Activated naive CD4-positive, alpha-beta T cell treated with anti-CD3 and anti-CD28 coated beads, Interleukin-2, amount 10 ng/mL, durations not matched to agents 7 days and 5 days (primary cell): ENCODE data around the gene CDKN1B.
A peak's percentile ranks its signal among the peaks of the same experiment; 100 is the strongest.

Experiments
- CTCF ChIA-PET: fragments of 350-600 bp; sonication (Branson Sonifier 250); formaldehyde crosslinking; loops from one replicate; lab custom pipeline; 2021; ENCODE audit warnings: antibody characterized with exemption; lab: Charles Lee
- DNase-seq: peaks from one replicate; pipeline ENCODE4 v3.0.0-alpha.2; 2020
- H3K27ac Mint-ChIP-seq: one replicate; pipeline ENCODE4 v1.8.0; 2021; ENCODE audit warnings: mild to moderate bottlenecking, moderate library complexity, mixed read lengths
- H3K27me3 Mint-ChIP-seq: one replicate; pipeline ENCODE4 v1.8.0; 2021; ENCODE audit warnings: mild to moderate bottlenecking, mixed read lengths
- H3K36me3 Mint-ChIP-seq: one replicate; pipeline ENCODE4 v1.8.0; 2021; ENCODE audit warnings: mixed read lengths
- H3K4me1 Mint-ChIP-seq: one replicate; pipeline ENCODE4 v1.8.0; 2021; ENCODE audit warnings: mixed read lengths
- H3K4me3 Mint-ChIP-seq: one replicate; pipeline ENCODE4 v1.8.0; 2021; ENCODE audit warnings: mild to moderate bottlenecking, moderate library complexity, mixed read lengths
- H3K9me3 Mint-ChIP-seq: one replicate; pipeline ENCODE4 v1.8.0; 2021; ENCODE audit warnings: mixed read lengths

Gene CDKN1B

GRCh38 chr12:12723149-12723680, 6.0 kb downstream of the CDKN1B start:
- Mint-ChIP-seq H3K36me3 (peaks cover 69% of the 10 kb centered on the region), H3K27ac (peak overlapping the region; percentile 97), H3K27me3 (peaks cover 14% of the 10 kb centered on the region), H3K4me3 (peak overlapping the region; percentile 89), H3K9me3 (no peaks in the 10 kb centered on the region), H3K4me1 (peaks cover 17% of the 10 kb centered on the region)
- no peak for DNase-seq
- CTCF ChIA-PET: no interaction called here

GRCh38 chr12:12723681-12724420, 6.7 kb downstream of the CDKN1B start:
- Mint-ChIP-seq H3K4me3 (peak overlapping the region; percentile 89), H3K27ac (peak overlapping the region; percentile 97), H3K27me3 (peaks cover 14% of the 10 kb centered on the region), H3K9me3 (no peaks in the 10 kb centered on the region), H3K4me1 (peaks cover 23% of the 10 kb centered on the region), H3K36me3 (peaks cover 68% of the 10 kb centered on the region)
- CTCF ChIA-PET: interaction anchor here (0.6 kb wide), 1 partner anchor 366 kb away, joined by 3 read pairs; no protein-coding TSS in a partner anchor
- peak; percentile 55 for DNase-seq

GRCh38 chr12:12724421-12725085, 7.4 kb downstream of the CDKN1B start:
- peaks cover 64% of the 10 kb centered on the region for H3K36me3 Mint-ChIP-seq
- peaks cover 29% of the 10 kb centered on the region for H3K4me1 Mint-ChIP-seq
- H3K4me3 Mint-ChIP-seq: peak overlapping the region; percentile 89
- no peak for DNase-seq
- H3K9me3 Mint-ChIP-seq: no peaks in the 10 kb centered on the region
- peak overlapping the region; percentile 97 for H3K27ac Mint-ChIP-seq
- peaks cover 14% of the 10 kb centered on the region for H3K27me3 Mint-ChIP-seq
- CTCF ChIA-PET: interaction anchor here (0.6 to 0.7 kb wide), 2 partner anchors 9 to 366 kb away, joined by 3 to 4 read pairs; no protein-coding TSS in a partner anchor

- H3K4me3 Mint-ChIP-seq: peak overlapping the region; percentile 89
- CTCF ChIA-PET: interaction anchor here (0.7 to 1.0 kb wide), 4 partner anchors 9 to 11 kb away, joined by 3 to 5 read pairs (median 4); no protein-coding TSS in a partner anchor
- peaks cover 14% of the 10 kb centered on the region for H3K27me3 Mint-ChIP-seq
- H3K27ac Mint-ChIP-seq: peak overlapping the region; percentile 97
- H3K4me1 Mint-ChIP-seq: peaks cover 35% of the 10 kb centered on the region
- DNase-seq: peak; percentile 97
- H3K9me3 Mint-ChIP-seq: no peaks in the 10 kb centered on the region
- H3K36me3 Mint-ChIP-seq: peaks cover 64% of the 10 kb centered on the region
Observed at GRCh38 chr12:12725086-12725955, 8.2 kb downstream of the CDKN1B start.

- peaks cover 14% of the 10 kb centered on the region for H3K27me3 Mint-ChIP-seq
- H3K4me3 Mint-ChIP-seq: peak overlapping the region; percentile 89
- H3K36me3 Mint-ChIP-seq: peaks cover 58% of the 10 kb centered on the region
- peak overlapping the region; percentile 97 for H3K27ac Mint-ChIP-seq
- H3K9me3 Mint-ChIP-seq: no peaks in the 10 kb centered on the region
- CTCF ChIA-PET: interaction anchor here (0.9 to 2.4 kb wide), 5 partner anchors 9 to 11 kb away, joined by 3 to 17 read pairs (median 5); no protein-coding TSS in a partner anchor
- no peak for DNase-seq
- H3K4me1 Mint-ChIP-seq: peaks cover 36% of the 10 kb centered on the region
Observed at GRCh38 chr12:12725956-12726554, 8.9 kb downstream of the CDKN1B start.

GRCh38 chr12:12726555-12727093, 9.5 kb downstream of the CDKN1B start:
- Mint-ChIP-seq H3K4me3 (peak overlapping the region; percentile 89), H3K36me3 (peaks cover 54% of the 10 kb centered on the region), H3K27ac (peak overlapping the region; percentile 97), H3K27me3 (peaks cover 14% of the 10 kb centered on the region), H3K4me1 (peaks cover 34% of the 10 kb centered on the region), H3K9me3 (no peaks in the 10 kb centered on the region)
- no peak for DNase-seq
- CTCF ChIA-PET: interaction anchor here (1.9 to 2.4 kb wide), 2 partner anchors 10 to 11 kb away, joined by 8 to 17 read pairs; no protein-coding TSS in a partner anchor

- Mint-ChIP-seq H3K27ac (no peak overlapping the region), H3K4me3 (no peak overlapping the region), H3K9me3 (no peaks in the 10 kb centered on the region), H3K27me3 (no peaks in the 10 kb centered on the region), H3K36me3 (peaks cover 57% of the 10 kb centered on the region), H3K4me1 (peaks cover 71% of the 10 kb centered on the region)
- CTCF ChIA-PET: no interaction called here
- no peak for DNase-seq
Observed at GRCh38 chr12:12731178-12731577, 14.0 kb downstream of the CDKN1B start.

GRCh38 chr12:12731785-12732184, 14.6 kb downstream of the CDKN1B start:
- Mint-ChIP-seq H3K27ac (peak overlapping the region; percentile 29), H3K36me3 (peaks cover 51% of the 10 kb centered on the region), H3K9me3 (no peaks in the 10 kb centered on the region), H3K4me3 (no peak overlapping the region), H3K27me3 (no peaks in the 10 kb centered on the region), H3K4me1 (peaks cover 75% of the 10 kb centered on the region)
- CTCF ChIA-PET: no interaction called here
- DNase-seq: no peak

- Mint-ChIP-seq H3K4me1 (peaks cover 78% of the 10 kb centered on the region), H3K27ac (peak overlapping the region; percentile 78), H3K27me3 (no peaks in the 10 kb centered on the region), H3K9me3 (no peaks in the 10 kb centered on the region), H3K36me3 (peaks cover 47% of the 10 kb centered on the region), H3K4me3 (no peak overlapping the region)
- DNase-seq: no peak
- CTCF ChIA-PET: no interaction called here
Observed at GRCh38 chr12:12733118-12733517, 15.9 kb downstream of the CDKN1B start.

GRCh38 chr12:12734054-12734453, 16.9 kb downstream of the CDKN1B start:
- no peak for DNase-seq
- CTCF ChIA-PET: interaction anchor here (1.1 kb wide), 1 partner anchor 19 kb away, joined by 4 read pairs; no protein-coding TSS in a partner anchor
- Mint-ChIP-seq H3K27ac (peak overlapping the region; percentile 97), H3K4me3 (no peak overlapping the region), H3K4me1 (peaks cover 76% of the 10 kb centered on the region), H3K27me3 (no peaks in the 10 kb centered on the region), H3K36me3 (peaks cover 46% of the 10 kb centered on the region), H3K9me3 (no peaks in the 10 kb centered on the region)

- no peak overlapping the region for H3K4me3 Mint-ChIP-seq
- peak overlapping the region; percentile 97 for H3K27ac Mint-ChIP-seq
- no peaks in the 10 kb centered on the region for H3K27me3 Mint-ChIP-seq
- H3K36me3 Mint-ChIP-seq: peaks cover 49% of the 10 kb centered on the region
- DNase-seq: no peak
- H3K4me1 Mint-ChIP-seq: peaks cover 74% of the 10 kb centered on the region
- CTCF ChIA-PET: interaction anchor here (1.0 to 1.2 kb wide), 4 partner anchors 9 to 348 kb away, joined by 3 to 4 read pairs (median 3); no protein-coding TSS in a partner anchor
- H3K9me3 Mint-ChIP-seq: no peaks in the 10 kb centered on the region
Observed at GRCh38 chr12:12734561-12735071, 17.4 kb downstream of the CDKN1B start.

GRCh38 chr12:12735301-12735700, 18.1 kb downstream of the CDKN1B start:
- H3K9me3 Mint-ChIP-seq: no peaks in the 10 kb centered on the region
- H3K36me3 Mint-ChIP-seq: peaks cover 45% of the 10 kb centered on the region
- H3K27me3 Mint-ChIP-seq: no peaks in the 10 kb centered on the region
- peak overlapping the region; percentile 97 for H3K27ac Mint-ChIP-seq
- peak overlapping the region; percentile 51 for H3K4me3 Mint-ChIP-seq
- no peak for DNase-seq
- H3K4me1 Mint-ChIP-seq: peaks cover 69% of the 10 kb centered on the region
- CTCF ChIA-PET: interaction anchor here (0.9 to 1.5 kb wide), 6 partner anchors 10 to 348 kb away, joined by 3 to 4 read pairs (median 3); no protein-coding TSS in a partner anchor
